Astrocyte of the spinal cord (primary cell): Measurements from ENCODE around the gene ING1.
A peak's percentile ranks its signal among the peaks of the same experiment; 100 is the strongest.

ENCODE experiments used
- DNase-seq: peaks from one replicate; pipeline ENCODE4 v3.0.0; 2011; ENCODE audit warnings: low read depth, low spot score
- H3K4me3 ChIP-seq: 2 replicates; pipeline ENCODE4 v1.5.1; 2011; ENCODE audit warnings: low read depth, mild to moderate bottlenecking, low read length, moderate library complexity
- in situ Hi-C: cut with HindIII; loops from 2 replicates; pipeline ENCODE4 v1.10.0; 2017; ENCODE audit warnings: low sequenced_read_pairs
- TF ChIP-seq, protein P1 (sequence below): IDR thresholded peaks from 2 replicates; pipeline ENCODE4 v1.5.1; 2012; ENCODE audit warnings: low read depth, mild to moderate bottlenecking, low read length, inconsistent platforms

Gene ING1

DNA sequence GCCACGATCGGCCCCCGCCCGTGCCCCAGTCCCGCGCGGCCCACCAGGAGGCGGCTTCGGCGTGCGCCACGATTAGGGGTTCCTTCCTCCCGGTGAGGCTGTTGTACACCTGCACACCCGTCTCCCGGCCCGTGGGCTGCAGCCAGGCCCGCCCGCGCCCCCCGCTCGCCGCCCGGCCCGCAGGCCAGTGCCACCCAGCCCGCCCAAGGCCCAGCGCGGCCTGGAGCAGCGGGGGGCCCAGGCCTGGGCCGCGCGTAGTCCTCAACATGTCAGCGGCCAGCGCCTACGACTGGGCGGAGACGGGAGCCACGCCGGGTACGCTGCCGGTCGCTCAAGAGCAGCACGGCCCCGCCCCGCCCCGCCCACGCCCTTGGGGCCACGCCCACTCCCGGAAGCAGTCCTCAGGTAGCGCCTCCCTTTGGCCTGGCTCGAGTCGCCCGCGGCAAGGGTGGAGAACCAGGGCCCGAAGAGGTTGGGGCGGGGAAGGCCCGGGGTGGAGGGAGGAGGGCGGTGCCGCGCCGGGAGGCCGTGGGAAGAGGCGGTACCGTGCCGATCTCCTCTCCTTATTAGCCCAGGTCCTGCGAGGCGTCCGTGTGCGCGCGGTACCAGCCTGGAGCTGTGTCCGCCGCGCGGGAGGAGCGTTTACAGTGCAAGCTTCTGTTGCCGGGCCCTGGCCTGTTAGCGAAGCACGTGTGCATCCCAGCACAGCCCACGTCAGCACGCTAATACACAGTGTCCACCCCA is 7.5 kb upstream of the ING1 start, which contains the start of gene CARS2:
Gene CARS2 (minus strand): TSS at position 291 of the 744 bp plus-strand sequence. CDS start 23 bp downstream, at position 268.
- TF ChIP-seq, protein P1, sequence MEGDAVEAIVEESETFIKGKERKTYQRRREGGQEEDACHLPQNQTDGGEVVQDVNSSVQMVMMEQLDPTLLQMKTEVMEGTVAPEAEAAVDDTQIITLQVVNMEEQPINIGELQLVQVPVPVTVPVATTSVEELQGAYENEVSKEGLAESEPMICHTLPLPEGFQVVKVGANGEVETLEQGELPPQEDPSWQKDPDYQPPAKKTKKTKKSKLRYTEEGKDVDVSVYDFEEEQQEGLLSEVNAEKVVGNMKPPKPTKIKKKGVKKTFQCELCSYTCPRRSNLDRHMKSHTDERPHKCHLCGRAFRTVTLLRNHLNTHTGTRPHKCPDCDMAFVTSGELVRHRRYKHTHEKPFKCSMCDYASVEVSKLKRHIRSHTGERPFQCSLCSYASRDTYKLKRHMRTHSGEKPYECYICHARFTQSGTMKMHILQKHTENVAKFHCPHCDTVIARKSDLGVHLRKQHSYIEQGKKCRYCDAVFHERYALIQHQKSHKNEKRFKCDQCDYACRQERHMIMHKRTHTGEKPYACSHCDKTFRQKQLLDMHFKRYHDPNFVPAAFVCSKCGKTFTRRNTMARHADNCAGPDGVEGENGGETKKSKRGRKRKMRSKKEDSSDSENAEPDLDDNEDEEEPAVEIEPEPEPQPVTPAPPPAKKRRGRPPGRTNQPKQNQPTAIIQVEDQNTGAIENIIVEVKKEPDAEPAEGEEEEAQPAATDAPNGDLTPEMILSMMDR = no peak
- peak within 1 kb of the TSS; percentile 66 for H3K4me3 ChIP-seq
- peak; percentile 97 for DNase-seq
- in situ Hi-C loops = no loop called here

DNA sequence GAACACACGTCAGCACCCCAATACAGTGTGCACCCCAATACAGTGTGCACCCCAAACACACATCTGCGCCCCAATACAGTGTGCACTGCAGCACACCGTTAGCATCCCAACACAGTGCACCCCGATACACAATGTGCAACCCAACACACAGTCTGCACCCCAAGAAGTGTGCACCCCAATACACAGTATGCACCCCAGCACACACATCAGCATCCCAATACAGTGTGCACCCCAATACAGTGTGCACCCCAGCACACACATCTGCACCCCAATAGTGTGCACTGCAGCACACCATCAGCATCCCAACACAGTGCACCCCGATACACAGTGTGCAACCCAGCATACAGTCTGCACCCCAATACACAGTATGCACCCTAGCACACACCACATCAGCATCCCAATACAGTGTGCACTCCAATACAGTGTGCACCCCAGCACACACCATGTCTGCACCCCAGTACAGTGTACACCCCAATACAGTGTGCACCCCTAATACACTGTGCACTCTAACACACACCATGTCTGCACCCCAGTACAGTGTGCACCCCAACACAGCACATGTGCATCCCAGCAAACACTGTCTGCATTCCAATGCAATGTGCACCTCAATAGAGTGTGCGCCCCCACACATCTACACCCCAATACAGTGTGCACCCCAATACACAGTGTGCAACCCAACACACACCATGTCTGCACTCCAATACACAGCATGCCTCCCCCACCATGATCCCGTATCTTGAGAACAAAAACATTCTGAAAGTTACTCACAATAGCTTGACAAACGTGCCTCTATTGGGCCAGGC is 6.7 kb upstream of the ING1 start:
- in situ Hi-C loops = no loop called here
- TF ChIP-seq, protein P1 = no peak
- peak overlapping the region; percentile 66 for H3K4me3 ChIP-seq
- DNase-seq = no peak

DNA sequence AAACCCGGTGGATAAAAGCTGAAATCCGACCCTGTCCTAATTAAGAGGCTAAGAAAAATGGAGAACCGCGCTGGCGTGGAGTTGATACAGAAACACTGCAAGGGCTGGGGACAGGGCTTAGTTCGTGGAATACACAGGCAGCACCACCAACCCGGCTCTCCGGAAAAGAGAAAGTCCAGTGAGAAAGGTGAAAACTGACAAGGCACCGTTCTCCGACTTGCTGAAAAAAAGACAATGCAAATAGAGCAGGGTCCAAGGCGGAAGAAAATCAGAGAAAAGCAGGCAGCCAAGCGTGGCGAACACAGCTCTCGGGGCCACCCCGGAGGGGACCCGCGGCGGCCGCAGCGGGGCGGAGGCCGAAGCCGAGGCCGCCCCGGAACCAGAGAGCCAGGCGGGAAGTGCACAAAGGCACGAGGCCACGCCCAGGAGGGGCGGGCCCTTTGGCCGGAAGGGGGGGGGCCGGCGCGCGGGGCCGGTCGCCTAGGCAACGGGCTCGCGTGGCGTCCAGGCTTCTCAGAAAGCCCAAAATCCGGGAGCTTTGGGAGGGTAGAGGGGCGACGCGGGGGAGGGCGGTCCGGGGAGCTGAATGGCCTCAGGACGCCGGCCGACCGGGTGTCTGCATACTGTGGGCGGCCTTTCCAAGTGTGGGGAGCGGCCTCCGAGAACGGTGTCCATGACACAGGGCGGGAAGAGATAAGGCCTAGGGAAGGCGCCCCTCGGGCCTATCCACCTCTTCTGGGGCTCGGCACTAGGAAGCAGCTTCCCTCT is 1.2 kb upstream of the ING1 start:
- peak; percentile 90 for DNase-seq
- H3K4me3 ChIP-seq = peak overlapping the region; percentile 84
- in situ Hi-C loops = no loop called here
- TF ChIP-seq, protein P1 = no peak

DNA sequence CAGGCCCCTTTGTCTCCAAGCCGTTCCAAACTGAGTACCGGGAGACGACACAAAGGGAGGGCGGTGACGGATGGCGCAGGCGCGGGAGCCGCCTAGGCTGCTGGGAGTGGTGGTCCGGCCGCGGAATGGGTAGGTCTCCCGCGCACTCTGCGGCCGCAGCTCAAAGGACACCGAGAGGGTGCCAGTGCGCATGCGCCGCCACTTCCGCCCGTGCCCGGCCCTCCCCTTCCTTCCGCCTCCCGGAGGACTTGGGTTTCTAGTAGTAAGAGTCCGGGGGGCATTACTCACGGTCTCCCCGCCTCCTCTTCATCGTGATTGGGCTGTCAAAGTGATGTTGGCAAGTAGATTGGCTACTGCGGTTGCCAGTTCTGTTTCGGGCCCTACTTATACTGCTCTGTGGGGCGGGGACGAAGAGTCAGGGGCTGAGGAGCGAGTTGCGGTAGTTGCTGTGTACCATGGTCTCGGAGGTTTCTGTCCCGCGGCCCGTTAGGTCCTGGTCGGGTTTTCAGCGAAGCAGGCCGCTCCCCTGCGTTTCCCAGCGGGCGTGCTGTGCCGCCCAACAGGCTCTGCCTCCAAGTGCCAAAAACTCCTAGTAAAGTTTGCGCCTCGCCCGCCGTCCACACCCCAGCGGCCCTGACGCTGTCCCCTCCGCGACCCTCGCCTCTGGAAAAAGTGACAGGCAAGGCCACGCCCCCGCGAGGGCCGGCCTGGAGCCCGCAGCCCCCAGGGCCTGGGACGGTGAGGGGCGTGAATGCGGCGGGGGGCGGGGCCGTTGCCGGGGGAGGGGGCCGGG is 455 bp upstream of the ING1 start:
- in situ Hi-C loops = no loop called here
- TF ChIP-seq, protein P1 = no peak
- H3K4me3 ChIP-seq = peak overlapping the region; percentile 84
- DNase-seq = peak; percentile 100

DNA sequence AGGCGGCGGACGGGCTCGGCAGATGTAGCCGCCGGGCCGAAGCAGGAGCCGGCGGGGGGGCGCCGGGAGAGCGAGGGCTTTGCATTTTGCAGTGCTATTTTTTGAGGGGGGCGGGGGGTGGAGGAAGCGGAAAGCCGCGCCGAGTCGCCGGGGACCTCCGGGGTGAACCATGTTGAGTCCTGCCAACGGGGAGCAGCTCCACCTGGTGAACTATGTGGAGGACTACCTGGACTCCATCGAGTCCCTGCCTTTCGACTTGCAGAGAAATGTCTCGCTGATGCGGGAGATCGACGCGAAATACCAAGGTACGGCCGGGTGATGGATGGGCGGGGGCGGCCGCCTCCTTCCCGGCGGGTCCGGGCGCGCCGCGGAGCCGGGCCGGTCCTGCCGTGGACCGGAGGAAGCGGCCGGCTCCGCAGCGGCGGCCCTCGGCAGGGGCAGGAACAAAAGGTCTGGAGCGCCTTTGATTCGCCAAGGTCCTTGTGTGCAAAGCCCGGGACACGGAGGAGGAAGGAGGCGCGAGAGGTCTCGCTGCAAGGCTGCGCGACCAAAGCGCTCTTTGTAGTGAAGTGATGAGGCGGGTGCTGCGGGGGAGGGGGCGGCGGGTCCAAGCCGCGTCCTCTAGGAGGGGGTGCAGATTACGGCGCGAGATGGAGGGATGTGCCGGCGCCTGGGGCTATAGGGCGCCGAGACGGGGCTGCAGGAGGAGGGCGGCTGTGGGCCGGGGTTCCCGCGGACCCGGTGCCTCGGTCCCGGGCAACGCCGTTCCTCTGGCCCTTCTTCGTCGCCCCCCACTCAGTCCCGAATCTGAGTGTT is 689 bp downstream of the ING1 start:
- peak; percentile 39 for DNase-seq
- TF ChIP-seq, protein P1 = no peak
- in situ Hi-C loops = no loop called here
- H3K4me3 ChIP-seq = peak overlapping the region; percentile 84
